Tibial nerve (tissue), 4 donors: ENCODE data around the gene SMO. TPM values are rescaled to one million over a fixed set of nuclear protein-coding genes. Genes with fewer than 3 reads are reported as not detected.
A peak's percentile ranks its signal among the peaks of the same experiment; 100 is the strongest.

Experiments
- DNase-seq, 2 donors: peaks; one replicate each; pipeline ENCODE4 v3.0.0-alpha.2; 2019; ENCODE audit warnings: low spot score in 2 of 2
- H3K27ac ChIP-seq, 4 donors: fragments of 200-600 bp; sonication (generic) in 3 of 4; one replicate each; pipeline ENCODE4 v1.5.1; 2017 to 2019; ENCODE audit warnings: mild to moderate bottlenecking in 1 of 4
- H3K27me3 ChIP-seq, 2 donors: fragments of 200-600 bp; sonication (generic) in 1 of 2; one replicate each; pipeline versions ENCODE4 v1.5.1 to v1.6.0; 2017 to 2019
- H3K36me3 ChIP-seq, 3 donors: fragments of 200-600 bp; sonication (generic); one replicate each; pipeline ENCODE4 v1.5.1; 2018 to 2019
- H3K4me1 ChIP-seq, 4 donors: fragments of 200-600 bp; sonication (generic) in 3 of 4; one replicate each; pipeline ENCODE4 v1.5.1; 2017 to 2019
- H3K4me3 ChIP-seq, 4 donors: fragments of 200-600 bp; sonication (generic) in 3 of 4; one replicate each; pipeline ENCODE4 v1.5.1; 2017 to 2019; ENCODE audit warnings: mild to moderate bottlenecking in 1 of 4, moderate library complexity in 1 of 4
- H3K9me3 ChIP-seq, 4 donors: fragments of 200-600 bp; sonication (generic) in 3 of 4; one replicate each; pipeline ENCODE4 v1.5.1; 2017 to 2019
- EP300 ChIP-seq, 2 donors: sonication (generic); formaldehyde crosslinking; IDR thresholded peaks; one replicate each; pipeline ENCODE4 v1.6.1; 2017; ENCODE audit warnings: antibody characterized with exemption in 2 of 2, mild to moderate bottlenecking in 1 of 2
- POLR2A ChIP-seq, 2 donors: fragments of 450-650 bp; IDR thresholded peaks; one replicate each; pipeline ENCODE4 v1.6.1; 2017; ENCODE audit warnings: antibody characterized with exemption in 2 of 2, mild to moderate bottlenecking in 2 of 2, moderate library complexity in 2 of 2
- WGBS, 2 donors: methylation state at CpG; one replicate each; pipeline ENCODE4 v1.1.5; 2018; 5-methylcytosine and 5-hydroxymethylcytosine counted together
- total RNA-seq, 4 donors: library from RNA; depleted of rRNA; stranded (reverse); fragments of >200 nt; gene quantifications; one replicate each; pipeline ENCODE4 v1.1.0, GENCODE V29; 2016
- TF ChIP-seq, protein P1 (sequence below), 5 experiments: fragments of 200-600 bp in 3 of 5; fragments of 450-650 bp in 2 of 5; sonication (generic) in 3 of 5; IDR thresholded peaks; one replicate each; pipeline ENCODE4 v1.5.1; 2016 to 2019; ENCODE audit warnings: antibody characterized with exemption in 5 of 5, mild to moderate bottlenecking in 3 of 5, moderate library complexity in 2 of 5

The SMO gene
- total RNA-seq, 4 donors from 2014 or later: 26.4 to 65.7 (median 51.5) TPM

DNA sequence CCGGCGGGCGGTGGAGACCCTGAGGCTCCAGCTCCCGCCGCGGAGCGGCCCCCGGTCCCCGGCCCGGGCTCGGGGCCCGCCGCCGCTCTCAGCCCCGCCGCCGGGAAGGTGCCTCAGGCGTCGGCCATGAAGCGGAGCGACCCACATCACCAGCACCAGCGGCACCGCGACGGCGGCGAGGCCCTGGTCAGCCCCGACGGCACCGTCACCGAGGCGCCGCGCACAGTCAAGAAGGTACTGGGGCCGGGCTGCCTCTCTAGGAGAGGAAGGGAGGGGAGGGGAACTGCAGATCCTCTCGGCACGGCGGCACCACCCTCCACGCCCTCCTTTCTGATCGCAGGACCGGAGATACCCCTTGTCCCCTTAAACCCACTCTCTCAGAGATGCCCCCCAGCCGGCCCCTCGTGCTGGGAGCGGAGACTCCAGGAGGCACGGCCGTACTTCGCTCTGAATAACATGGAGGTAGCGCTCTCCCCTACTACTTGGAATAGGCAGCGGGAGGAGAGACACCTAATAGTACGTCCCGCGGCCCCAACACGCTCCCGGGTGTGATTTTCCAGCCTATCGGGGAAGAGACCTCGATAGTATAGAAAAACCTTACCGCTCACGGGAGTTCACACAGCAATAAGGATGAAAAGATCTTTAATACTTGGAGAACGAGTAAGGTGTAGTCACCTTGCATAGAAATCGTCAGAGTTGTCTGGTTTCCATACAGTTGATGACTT lies 36.9 kb downstream of the SMO start:
- Histone ChIP-seq H3K36me3 (no peaks in the 10 kb centered on the region), H3K27me3 (no peaks in the 10 kb centered on the region), H3K27ac (peak overlapping the region; percentile 83 to 99 (median 92)), H3K4me3 (peak overlapping the region; percentile 61 to 91 (median 69)), H3K9me3 (no peaks in the 10 kb centered on the region), H3K4me1 (peaks cover 0 to 39% (median 6%) of the 10 kb centered on the region in 4 donors)
- WGBS, 2 donors: 0% methylated on average over 22 to 28 of the region's 60 CpGs
- TF ChIP-seq, protein P1, sequence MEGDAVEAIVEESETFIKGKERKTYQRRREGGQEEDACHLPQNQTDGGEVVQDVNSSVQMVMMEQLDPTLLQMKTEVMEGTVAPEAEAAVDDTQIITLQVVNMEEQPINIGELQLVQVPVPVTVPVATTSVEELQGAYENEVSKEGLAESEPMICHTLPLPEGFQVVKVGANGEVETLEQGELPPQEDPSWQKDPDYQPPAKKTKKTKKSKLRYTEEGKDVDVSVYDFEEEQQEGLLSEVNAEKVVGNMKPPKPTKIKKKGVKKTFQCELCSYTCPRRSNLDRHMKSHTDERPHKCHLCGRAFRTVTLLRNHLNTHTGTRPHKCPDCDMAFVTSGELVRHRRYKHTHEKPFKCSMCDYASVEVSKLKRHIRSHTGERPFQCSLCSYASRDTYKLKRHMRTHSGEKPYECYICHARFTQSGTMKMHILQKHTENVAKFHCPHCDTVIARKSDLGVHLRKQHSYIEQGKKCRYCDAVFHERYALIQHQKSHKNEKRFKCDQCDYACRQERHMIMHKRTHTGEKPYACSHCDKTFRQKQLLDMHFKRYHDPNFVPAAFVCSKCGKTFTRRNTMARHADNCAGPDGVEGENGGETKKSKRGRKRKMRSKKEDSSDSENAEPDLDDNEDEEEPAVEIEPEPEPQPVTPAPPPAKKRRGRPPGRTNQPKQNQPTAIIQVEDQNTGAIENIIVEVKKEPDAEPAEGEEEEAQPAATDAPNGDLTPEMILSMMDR (IDR thresholded peaks at IDR 0.05): no peak
- no peak for TF ChIP-seq POLR2A (IDR thresholded peaks at IDR 0.05)
- peak; percentile 19 to 31 for DNase-seq

DNA sequence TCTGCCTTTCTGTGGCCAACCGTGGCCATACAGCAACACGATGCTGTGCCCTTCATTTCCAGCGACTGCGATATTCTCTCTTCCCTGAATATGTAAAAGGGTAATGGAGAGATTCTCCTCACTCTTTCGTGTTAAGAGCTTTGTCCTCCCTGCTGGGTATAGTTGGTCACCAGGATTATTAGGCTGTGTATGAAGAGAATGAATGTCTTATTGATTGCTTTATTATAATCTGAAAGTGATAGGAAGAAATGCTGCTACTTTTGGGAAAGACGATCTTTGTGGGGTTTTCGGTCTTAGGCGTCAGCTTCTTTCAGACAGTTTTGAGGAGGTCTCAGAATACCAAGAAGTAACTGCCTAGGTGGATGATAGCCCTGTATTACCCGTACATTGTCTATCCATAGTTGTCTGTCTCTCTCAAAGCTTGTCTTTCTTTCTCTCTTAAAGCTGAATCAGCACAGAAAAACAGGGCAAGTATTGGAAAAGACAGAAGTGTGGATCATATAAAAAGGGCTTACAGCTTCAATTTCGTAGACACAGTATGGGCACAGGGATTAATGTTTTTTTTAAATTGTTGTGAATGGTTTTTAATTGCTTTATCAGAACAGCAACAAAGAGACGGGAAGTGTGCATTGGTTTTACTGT lies 37.6 kb downstream of the SMO start:
- Histone ChIP-seq H3K4me1 (peaks cover 0 to 39% (median 6%) of the 10 kb centered on the region in 4 donors), H3K4me3 (peak overlapping the region; percentile 61 to 91 (median 69)), H3K36me3 (no peaks in the 10 kb centered on the region), H3K27me3 (no peaks in the 10 kb centered on the region), H3K27ac (peak overlapping the region in 3 of 4 donors; percentile 83 to 99 (median 99)), H3K9me3 (no peaks in the 10 kb centered on the region)
- WGBS, 2 donors: 18 to 22% methylated on average over 11 of the region's 11 CpGs
- TF ChIP-seq, protein P1 (IDR thresholded peaks at IDR 0.05): no peak
- TF ChIP-seq POLR2A (IDR thresholded peaks at IDR 0.05) (no peak), EP300 (IDR thresholded peaks at IDR 0.05) (no peak)
- DNase-seq: no peak

DNA sequence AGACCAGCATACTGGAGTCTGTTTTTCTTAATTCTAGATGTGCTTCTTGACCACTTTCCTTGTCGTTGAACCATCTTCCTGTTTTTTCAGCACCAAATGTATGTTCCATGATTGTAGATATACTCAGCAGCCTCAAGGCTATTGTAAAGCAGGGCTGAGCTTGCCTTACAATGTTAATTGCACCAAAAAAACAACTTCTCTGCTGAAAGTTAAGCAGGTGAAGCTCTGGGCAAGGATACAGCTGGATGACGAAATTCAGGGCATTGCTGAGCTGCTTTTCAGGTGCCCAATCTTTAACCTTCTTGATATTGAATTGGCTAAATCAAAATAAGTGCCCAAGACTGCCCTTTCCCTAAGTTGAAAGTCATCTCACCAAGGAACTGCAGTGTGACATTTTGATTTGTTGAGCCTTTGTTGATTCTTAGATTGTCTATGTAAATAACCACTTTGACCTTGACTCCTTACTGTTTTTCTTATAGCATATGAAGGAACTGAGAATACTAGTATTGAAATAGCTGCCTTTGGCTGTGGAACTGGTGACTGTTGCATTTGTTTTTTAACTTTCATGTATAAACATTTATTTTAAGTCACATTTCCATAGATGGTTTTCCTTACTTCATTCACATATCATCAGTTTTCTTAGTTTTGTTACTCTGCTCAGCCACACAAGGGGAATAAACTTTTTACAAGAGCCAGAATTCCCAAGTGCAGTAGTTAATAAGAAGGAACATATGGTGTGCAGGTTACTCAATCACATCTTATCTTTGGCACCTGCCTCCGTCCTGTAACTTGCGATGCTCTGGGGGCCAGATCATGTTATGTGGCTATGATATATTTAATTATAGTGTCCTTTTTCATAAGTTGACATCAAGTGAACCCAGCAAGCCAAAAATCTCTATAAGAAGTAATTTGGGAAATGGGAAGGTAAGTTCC lies 39.5 kb downstream of the SMO start:
- WGBS, 2 donors: 88% methylated on average over 4 of the region's 4 CpGs
- H3K27me3 ChIP-seq: no peaks in the 10 kb centered on the region
- H3K9me3 ChIP-seq: no peaks in the 10 kb centered on the region
- DNase-seq: no peak
- H3K27ac ChIP-seq: no peak overlapping the region
- no peak overlapping the region for H3K4me3 ChIP-seq
- H3K4me1 ChIP-seq: peaks cover 0 to 39% (median 6%) of the 10 kb centered on the region in 4 donors
- H3K36me3 ChIP-seq: no peaks in the 10 kb centered on the region
- TF ChIP-seq POLR2A (IDR thresholded peaks at IDR 0.05): no peak
- TF ChIP-seq EP300 (IDR thresholded peaks at IDR 0.05): no peak
- TF ChIP-seq, protein P1 (IDR thresholded peaks at IDR 0.05): no peak

DNA sequence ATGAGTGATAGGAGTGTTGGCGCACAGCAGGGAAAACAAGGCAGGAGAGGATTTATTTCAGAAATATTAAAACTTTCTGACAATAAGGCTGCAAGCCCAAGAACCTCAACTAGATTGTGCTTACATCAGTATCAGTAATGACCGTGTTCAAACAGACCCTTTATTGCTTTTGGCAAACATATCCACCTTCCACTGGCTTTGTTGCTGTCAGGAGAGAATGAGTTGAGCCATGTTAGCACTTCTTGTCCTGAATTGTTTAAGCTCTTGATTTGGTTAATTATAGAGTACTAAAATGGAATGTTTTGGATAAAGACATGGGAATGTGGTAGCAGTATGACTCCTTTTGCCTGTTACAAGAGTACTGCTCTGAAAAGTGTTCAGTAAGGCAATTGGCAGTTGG lies 40.2 kb downstream of the SMO start:
- no peaks in the 10 kb centered on the region for H3K36me3 ChIP-seq
- no peaks in the 10 kb centered on the region for H3K9me3 ChIP-seq
- H3K27me3 ChIP-seq: no peaks in the 10 kb centered on the region
- 81 to 84% methylated on average over 2 of the region's 2 CpGs for WGBS, 2 donors
- peaks cover 0 to 37% (median 6%) of the 10 kb centered on the region in 4 donors for H3K4me1 ChIP-seq
- no peak for DNase-seq
- TF ChIP-seq POLR2A (IDR thresholded peaks at IDR 0.05): no peak
- no peak for TF ChIP-seq EP300 (IDR thresholded peaks at IDR 0.05)
- TF ChIP-seq, protein P1 (IDR thresholded peaks at IDR 0.05): no peak
- H3K4me3 ChIP-seq: no peak overlapping the region
- peak overlapping the region in 1 of 4 donors; percentile 16 for H3K27ac ChIP-seq
